Activated CD4-positive, alpha-beta T cell treated with anti-CD3 and anti-CD28 coated beads for 1 hour (primary cell): Measurements from ENCODE around the gene STX10.
"Not testable (repeated sequence)": the region's sequence is repeated elsewhere in the genome, so short reads cannot be mapped to it uniquely, and the experiment has no call there.

Experiments
- DNase-seq: peaks from one replicate; pipeline ENCODE4 v3.0.0-alpha.2; 2020

STX10 gene

DNA sequence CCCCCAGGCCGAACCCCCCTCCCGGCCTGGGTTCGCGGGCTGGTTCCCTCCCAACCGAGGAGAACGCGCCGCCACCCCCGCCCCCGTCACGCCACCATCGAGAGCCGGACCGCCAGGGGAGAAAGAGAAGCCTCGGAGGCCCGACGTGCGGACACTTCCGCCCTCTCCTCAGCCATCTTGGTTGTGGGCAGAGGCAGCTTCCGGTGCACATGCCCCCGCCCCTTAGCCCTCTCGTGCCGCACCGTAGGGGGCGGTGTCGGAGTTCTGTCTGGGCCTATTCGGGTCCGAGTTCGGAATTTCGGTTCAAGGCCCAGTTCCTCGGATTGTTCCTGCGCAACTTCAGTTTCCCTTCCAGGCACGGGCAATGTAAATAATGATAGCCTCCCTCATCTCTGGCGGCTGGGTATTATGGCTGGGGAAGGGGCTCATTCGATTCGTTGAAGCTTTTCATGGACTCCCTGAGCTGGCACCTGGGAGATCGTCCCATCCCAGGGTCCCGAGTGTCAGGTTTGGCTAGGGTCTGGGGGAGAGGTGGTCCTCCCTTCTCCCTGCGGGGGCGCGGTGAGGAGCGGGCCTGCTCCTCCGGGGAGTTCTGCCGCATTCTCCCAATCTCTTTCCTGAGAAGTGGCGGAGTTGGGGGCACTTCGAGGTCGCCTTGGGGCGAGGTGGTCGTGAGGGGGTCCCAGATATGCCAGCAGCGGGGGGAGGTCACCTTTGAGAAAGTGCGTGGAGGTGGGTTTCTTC lies at the start of gene STX10, which contains the start of gene IER2:
TSS of gene STX10 (minus strand) at position 189 of the 744 bp plus-strand sequence. CDS start 202 bp downstream, outside the sequence.
TSS of gene IER2 (plus strand) at position 225 of the 744 bp plus-strand sequence. CDS start 2,776 bp downstream, outside the sequence.
- DNase-seq = peak; percentile 90

- DNase-seq = no peak
Observed at GRCh38 chr19:13198634-13199033, 48.5 kb upstream of the STX10 start.

DNA sequence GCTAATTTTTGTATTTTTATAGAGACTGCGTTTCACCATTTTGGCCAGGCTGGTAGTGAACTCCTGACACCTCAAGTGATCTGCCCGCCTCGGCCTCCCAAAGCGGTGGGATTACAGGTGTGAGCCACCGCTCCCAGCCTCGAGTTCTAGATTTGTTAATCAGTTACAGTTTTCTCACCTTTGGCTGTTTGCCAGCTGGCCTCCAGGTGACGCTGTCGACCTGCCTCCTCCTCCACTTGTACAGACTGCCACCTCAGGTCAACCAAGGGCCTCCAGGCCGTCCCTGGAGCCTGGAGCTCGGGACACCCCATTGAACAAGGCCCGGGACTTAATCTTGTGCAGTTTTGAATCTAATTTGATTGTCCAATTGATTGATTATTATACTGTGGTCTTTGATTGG lies 45.5 kb upstream of the STX10 start:
- peak; percentile 50 for DNase-seq

- DNase-seq = no peak
Observed at GRCh38 chr19:13190781-13191540, 40.8 kb upstream of the STX10 start.

DNA sequence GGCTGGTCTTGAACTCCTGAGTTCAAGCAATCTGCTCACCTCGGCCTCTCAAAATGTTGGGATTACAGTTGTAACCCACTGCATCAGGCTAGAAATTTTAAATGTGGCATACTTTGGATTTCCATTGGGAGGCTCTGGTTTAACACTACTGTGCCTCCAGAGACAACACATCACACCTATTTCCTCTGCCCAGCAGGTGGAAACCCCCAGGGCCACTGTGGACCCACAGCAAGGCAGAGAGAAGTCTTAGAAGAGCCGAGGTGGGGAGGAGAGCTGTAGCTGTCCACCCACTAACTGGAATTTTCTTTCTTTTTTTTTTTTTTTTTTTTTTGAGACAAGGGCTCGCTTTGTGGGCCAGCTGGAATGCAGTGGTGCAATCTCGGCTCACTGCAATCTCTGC lies 39.4 kb upstream of the STX10 start:
- DNase-seq = no peak

- no peak for DNase-seq
Observed at GRCh38 chr19:13187419-13187818, 37.2 kb upstream of the STX10 start.

DNA sequence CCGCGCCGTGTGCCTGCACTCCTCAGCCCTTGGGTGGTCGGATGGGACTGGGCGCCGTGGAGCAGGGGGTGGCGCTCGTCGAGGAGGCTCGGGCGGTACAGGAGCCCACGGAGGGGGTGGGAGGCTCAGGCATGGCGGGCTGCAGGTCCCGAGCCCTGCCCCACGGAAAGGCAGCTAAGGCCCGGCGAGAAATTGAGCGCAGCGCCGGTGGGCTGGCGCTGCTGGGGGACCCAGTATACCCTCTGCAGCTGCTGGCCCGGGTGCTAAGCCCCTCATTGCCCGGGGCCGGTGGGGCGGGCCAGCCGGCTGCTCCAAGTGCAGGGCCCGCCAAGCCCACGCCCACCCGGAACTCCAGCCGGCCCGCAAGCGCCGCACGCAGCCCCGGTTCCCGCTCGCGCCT lies 36.5 kb upstream of the STX10 start:
- DNase-seq = not testable (repeated sequence)

DNA sequence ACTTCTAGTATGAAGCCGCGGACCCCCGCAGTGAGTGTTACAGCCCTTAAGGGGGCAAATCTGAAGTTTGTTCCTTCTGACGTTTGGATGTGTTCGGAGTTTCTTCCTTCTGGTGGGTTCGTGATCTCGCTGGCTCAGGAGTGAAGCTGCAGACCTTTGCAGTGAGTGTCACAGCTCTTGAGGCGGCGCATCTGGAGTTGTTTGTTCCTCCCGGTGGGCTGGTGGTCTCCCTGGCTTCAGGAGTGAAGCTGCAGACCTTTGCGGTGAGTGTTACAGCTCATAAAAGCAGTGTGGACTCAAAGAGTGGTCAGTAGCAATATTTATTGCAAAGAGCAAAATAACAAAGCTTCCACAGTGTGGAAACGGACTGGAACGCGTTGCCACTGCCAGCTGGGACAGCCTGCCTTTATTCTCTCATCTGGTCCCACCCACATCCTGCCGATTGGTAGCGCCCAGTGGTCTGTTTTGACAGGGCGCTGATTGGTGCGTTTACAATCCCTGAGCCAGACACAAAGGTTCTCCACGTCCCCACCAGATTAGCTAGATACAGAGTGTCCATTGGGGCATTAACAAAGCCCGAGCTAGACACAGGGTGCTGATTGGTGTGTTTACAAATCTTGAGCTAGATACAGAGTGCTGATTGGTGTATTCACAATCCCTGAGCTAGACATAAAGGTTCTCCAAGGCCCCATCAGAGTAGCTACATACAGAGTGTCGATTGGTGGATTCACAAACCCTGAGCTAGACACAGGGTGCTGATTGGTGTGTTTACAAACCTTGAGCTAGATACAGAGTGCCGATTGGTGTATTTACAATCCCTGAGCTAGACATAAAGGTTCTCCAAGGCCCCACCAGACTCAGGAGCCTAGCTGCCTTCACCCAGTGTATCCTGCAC lies 35.8 kb upstream of the STX10 start:
- not testable (repeated sequence) for DNase-seq

GRCh38 chr19:13184926-13185325 lies 34.8 kb upstream of the STX10 start:
- DNase-seq = not testable (repeated sequence)

- no peak for DNase-seq
Observed at GRCh38 chr19:13181747-13182388, 31.7 kb upstream of the STX10 start.

- not testable (repeated sequence) for DNase-seq
Observed at GRCh38 chr19:13178291-13178690, 28.1 kb upstream of the STX10 start.

- DNase-seq = not testable (repeated sequence)
Observed at GRCh38 chr19:13177584-13177983, 27.4 kb upstream of the STX10 start.

- no peak for DNase-seq
Observed at GRCh38 chr19:13176345-13176744, 26.2 kb upstream of the STX10 start.

GRCh38 chr19:13173139-13173737 lies 23.1 kb upstream of the STX10 start:
- DNase-seq = no peak

- peak; percentile 73 for DNase-seq
Observed at GRCh38 chr19:13172346-13173138, 22.4 kb upstream of the STX10 start.

- DNase-seq = no peak
Observed at GRCh38 chr19:13171146-13171545, 21.0 kb upstream of the STX10 start.

DNA sequence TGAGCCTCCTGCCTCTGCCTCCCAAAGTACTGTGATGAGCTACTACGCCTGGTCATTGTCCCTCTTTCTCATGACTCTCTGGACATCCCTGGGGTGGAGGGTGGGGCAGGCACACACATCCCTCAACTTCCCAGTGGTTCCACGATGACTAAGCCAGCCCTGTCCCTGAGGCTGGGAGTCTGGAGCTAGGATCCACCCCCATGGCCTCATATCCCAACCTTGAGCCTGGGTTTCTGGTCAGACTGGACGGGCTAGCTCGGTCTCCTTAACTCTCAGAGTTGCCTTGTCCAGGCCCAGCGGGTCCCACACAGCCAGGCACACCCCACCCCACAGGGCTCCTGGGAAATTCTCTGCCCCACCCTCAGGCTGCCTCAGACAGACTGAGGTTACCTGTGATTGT lies 19.6 kb upstream of the STX10 start:
- no peak for DNase-seq

- not testable (repeated sequence) for DNase-seq
Observed at GRCh38 chr19:13166151-13166550, 16.0 kb upstream of the STX10 start.

GRCh38 chr19:13165162-13165997 lies 15.2 kb upstream of the STX10 start:
- DNase-seq = no peak
